Erythroblast (primary cell): Measurements from ENCODE around the gene CYTIP.

Experiments
- GATA1 ChIP-seq: IDR thresholded peaks from 2 replicates; pipeline ENCODE4 v1.6.1; 2011; ENCODE audit warnings: low read depth, mild to moderate bottlenecking, control low read depth, low read length, moderate library complexity
- POLR2A ChIP-seq: IDR thresholded peaks from 2 replicates; pipeline ENCODE4 v1.6.1; 2011; ENCODE audit warnings: mild to moderate bottlenecking, low read length

- no peak for TF ChIP-seq POLR2A
- no peak for TF ChIP-seq GATA1
These were observed 3.9 kb upstream of the CYTIP start for GRCh38 chr2:157447741-157448140.
